ELF-1 (cell line): ENCODE data around the gene SLC1A7.

Experiments
- DNase-seq: peaks from one replicate; pipeline ENCODE4 v3.0.0-alpha.2; 2016; ENCODE audit warnings: low read depth, low spot score

SLC1A7 gene

DNA sequence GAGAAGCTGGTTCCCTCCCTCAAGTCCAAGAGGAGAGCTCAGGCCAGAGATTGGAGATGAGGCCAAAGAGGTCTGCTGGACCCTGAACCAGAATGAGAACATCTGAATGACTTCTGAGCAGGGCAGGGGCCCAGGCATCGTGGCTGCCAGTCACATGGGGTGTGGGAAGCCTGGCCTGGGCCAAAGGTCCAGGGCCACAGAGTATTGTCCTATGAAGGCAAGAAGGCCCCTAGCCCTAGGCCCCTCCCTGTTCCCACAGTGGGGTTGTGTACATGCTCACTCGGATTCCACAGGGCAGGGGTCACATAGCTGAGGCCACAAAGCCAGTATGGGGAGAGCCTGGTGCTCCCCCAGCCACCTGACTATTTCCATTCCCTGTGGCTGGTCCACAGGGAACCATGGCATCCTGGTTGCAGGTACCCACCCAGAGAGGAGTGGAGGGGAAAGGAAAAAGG lies 18.5 kb upstream of the SLC1A7 start:
- no peak for DNase-seq

DNA sequence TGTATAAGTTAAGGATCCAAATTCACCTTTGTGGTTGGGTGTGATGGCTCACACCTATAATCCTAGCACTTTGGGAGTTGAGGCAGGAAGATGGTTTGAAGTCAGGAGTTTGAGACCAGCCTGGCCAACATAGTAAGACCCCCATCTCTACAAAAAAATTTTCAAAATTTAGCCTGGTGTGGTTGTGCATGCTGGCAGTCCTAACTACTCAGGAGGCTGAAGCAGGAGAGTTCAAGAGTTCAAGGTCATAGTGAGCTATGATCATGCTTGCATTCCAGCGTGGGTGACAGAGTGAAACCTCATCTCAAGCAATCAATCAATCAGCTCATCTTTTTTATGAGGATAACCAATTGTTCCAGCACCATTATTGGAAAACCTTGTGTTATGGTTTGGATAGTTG lies 16.5 kb upstream of the SLC1A7 start:
- no peak for DNase-seq

- no peak for DNase-seq
Measured at GRCh38 chr1:53156783-53157182, 14.3 kb upstream of the SLC1A7 start.

DNA sequence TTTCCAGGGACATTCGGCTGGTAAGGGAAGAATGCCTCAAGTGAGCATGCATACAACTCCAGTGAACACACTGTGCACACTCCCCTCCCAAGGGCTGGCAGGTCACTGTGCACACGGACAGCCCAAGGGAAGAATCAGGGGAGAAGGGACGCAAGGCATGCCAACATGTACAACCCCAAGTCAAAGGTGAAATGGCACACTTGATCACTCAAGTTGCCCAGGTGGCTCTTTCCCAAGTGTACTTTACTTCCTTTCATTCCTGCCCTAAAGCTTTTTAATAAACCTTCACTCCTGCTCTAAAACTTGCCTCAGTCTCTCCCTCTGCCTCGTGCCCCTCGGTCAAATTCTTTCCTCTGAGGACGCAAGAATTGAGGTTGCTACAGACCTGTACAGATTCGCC lies 13.5 kb upstream of the SLC1A7 start:
- no peak for DNase-seq

DNA sequence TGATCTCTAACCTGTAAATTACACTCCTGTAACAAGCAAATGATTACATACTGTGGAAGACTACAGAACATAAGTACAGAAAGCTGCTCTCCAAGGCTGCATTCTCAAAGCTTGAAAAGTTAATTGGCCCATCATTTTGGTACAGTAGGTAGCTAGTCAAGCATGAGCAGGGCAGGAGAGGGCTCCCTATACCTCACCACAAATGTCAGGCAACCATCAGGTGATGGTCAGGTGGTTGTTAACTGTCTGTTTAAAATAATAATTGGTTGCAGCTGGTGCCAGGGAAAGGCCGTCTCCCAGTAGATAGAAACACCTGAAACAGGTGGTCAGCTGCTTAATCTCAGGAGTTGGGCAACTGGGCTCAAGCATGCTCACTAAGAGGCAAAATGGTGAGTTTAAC lies 13.1 kb upstream of the SLC1A7 start:
- DNase-seq: no peak

- no peak for DNase-seq
Measured at GRCh38 chr1:53154859-53155438, 12.5 kb upstream of the SLC1A7 start.

- DNase-seq: no peak
Measured at GRCh38 chr1:53153752-53154151, 11.3 kb upstream of the SLC1A7 start.

GRCh38 chr1:53148123-53148522 lies 5.7 kb upstream of the SLC1A7 start:
- DNase-seq: no peak

GRCh38 chr1:53147174-53147573 lies 4.7 kb upstream of the SLC1A7 start:
- no peak for DNase-seq

DNA sequence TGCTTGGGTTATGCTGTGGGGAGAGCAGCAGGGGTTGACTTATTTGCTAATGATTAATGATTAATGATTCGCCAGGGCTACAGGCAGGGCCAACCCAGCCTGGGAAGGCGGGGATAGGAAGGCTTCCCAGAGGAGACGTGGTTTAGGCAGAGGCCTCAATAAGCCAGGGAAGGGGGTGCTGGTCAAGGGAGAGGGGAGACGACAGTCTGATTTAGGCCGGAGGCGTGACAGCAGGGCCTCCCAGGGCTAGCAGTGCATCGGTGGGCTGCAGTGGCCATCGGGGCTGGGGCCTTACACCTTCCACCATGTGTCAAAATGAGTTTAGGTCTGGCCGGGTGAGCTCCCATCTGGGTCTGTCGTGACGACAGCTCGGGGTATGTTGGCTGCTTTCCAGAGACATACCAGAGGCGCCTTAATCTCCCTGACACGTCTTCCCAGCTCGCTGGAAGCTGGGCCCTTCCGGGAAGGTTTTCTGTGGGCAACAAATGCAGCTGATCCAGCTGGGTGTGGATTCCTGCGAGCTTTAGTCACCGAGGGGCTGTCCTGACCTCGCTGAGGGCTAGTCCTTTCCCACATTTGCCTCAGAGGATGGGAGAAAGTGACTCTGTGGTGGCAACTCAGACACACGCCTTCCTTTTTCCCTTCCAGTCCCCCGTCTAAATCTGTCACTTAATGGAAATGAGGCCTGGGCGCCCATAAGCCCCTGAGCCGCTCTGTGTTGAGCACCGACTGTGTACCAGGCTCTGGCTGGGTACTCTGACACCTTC lies 3.7 kb upstream of the SLC1A7 start:
- DNase-seq: peak; percentile 88

DNA sequence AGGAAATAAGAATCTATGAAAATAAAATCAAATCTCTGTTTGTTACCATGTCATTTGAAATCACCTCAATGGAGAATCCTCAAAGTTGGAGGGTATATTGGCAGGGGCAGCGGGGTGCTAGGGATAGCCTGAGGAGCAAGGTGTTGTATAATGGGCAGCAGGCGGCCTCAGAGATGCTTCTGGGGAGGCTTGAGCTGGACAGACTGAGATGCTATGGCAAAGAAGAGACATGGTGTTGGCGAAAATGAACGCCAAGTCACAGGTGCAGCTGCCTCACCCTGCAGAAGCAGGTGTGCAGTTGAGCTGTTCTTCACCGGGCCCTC lies 3.1 kb upstream of the SLC1A7 start:
- no peak for DNase-seq

DNA sequence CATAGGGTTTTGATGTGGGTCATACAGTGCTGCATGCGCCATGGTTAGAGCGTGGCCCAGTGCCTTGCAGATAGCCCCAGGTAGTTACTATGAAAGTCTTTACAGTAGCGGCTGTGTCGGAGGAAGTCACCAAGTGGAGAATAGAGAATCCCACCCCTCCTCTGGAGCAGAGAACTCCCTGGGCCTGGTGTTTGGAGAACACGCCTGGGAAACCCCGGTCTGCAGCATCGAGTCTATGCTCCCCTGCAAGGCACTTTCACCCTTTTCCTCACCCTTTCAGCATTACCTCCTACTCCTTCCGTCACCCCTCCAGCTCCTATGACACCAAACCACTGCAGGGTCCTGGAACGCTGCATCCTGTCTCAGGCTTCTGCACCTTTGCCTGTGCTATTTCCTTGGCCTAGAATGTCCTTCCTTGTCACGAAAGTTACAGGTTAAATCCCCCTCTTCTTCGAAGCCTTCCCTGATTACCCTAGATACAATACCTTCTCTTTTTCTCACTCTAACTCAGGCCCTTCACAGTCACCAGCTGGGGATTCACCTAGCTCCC lies 2.7 kb upstream of the SLC1A7 start:
- DNase-seq: no peak

DNA sequence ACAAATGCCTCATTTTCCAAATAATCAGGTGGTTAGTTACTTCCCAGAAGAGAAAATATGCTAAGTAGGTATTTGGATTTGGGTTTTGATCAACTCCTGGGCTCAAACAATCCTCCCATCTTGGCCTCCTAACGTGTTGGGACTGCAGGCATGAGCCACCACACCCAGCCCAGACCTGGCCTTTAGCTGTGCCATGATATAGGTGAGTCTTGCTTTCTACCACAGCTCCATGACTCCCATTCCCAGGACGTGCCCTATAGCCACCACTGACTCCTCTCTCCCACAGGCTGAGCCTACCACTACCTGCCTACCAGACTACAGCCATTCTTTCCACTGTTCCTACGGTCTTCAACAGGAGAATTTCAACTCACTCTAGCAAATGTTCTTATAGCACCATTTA lies 1.8 kb upstream of the SLC1A7 start:
- DNase-seq: no peak

DNA sequence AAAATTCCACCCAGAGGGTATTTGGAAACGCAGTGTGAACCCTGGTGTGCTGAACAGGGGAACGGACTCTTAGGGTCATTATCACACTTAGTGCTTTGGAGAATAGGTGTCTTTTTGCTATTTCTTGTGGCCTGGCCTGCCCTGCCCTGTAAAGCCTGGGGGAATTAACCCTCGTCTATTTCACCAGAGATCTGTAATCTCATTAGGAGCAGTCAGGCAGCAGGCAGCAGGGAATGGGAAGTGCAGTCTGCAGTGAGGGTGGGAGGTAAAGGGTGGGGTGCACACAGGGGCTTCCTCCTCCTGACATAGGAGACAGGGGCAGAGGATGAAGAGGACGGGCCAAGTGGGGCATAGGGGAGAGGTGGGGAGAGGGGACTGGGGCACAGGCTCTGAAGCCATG lies 1.1 kb upstream of the SLC1A7 start:
- DNase-seq: no peak

GRCh38 chr1:53141487-53142055 lies 867 bp downstream of the SLC1A7 start:
- DNase-seq: no peak

- no peak for DNase-seq
Measured at GRCh38 chr1:53140451-53140850, 2.0 kb downstream of the SLC1A7 start.

DNA sequence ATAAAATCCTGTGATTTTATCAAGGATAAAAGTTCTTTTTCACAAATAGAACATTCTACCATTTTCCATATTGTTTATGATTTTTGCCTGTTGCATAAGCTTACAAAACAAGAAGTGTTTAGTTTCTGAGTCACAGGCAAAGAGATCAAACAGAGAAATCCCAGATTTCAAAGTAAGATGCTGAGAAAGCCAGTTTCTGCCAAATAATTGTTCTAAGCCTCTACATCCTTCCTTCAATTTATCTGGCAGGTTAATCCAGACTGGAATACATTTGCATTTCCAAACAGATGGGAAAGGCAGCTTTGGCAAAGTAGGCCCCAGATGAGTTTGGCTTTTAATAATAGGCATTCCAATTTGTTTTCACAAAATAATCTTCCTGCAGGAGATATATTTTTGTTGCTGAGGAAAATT lies 2.5 kb downstream of the SLC1A7 start:
- no peak for DNase-seq

DNA sequence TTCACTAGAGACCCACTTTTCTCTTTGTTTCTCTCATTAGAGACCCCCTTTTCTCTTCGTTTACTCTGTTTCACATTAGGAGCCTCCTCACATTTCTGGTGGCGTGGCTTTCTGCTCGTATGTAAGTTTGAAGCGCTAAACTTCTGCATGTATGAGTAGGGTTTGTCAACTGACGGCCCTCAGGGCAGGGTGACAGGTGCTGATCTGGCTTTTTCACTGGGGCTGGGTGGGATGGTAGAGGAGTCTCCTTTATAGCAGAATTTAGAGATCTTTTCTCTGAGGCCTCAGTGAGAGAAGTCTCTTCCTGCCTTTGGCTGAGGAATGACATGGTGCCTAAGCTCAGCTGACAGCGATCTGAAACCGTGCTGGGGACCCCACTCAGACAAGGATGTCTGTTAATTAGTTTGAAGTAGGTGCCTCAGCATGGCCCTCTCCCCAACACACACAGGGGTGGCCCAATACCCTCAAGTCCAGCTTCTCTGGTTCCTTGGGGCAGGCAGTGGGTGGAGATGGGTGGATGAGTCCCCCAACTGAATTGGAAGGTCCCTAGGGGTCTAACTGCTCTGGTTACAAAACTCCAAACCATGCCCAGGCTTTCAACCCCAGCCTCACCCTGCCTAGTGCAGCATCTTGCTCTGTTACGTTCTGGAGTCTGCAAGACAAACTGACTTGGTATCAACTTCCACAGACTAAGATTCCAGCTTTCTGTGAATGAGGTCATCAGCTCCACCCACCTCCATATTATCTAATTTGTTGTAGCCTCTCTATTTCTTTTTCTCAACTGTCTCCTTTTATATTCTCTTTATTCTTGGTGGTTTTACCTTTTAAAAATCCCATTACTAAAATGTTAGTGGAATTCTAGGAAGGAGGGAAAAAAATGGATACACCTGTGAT lies 3.2 kb downstream of the SLC1A7 start:
- DNase-seq: no peak

DNA sequence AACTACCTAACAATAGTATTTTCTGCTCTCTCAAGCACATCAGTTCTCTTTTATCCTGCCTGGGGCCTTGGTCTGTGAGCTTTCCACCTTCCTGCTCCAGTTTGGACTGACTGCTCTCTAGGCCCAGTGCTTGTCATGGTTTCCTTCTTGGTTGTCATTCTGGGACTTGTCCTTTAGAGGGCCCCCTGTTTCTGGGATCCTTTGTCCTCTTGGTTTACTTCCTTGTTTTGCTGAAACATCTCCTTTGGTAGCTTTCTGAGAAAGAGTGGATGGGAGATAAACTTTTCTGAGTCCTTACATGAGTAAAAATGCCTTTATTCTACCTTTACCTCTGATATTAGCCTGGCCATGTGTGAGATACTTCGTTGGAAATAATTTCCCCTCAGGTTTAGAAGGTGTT lies 4.7 kb downstream of the SLC1A7 start:
- DNase-seq: no peak

DNA sequence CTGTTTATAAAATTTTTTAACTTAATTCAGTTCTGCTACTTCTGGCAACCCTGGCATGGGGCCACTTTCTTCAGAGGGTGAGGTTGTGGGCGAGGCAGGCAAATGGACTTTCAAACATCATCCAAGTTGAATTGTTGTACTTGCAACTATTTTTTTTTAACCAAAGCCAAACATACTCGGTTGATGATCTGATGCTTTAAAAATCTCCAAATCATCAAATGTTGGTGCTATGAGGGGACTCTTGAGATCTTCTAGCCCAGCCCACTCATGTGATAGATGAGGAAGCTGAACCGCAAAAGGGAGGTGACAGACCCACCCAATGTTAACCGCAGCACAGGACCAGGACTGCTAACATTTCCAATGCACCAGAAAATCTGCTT lies 6.7 kb downstream of the SLC1A7 start:
- no peak for DNase-seq

DNA sequence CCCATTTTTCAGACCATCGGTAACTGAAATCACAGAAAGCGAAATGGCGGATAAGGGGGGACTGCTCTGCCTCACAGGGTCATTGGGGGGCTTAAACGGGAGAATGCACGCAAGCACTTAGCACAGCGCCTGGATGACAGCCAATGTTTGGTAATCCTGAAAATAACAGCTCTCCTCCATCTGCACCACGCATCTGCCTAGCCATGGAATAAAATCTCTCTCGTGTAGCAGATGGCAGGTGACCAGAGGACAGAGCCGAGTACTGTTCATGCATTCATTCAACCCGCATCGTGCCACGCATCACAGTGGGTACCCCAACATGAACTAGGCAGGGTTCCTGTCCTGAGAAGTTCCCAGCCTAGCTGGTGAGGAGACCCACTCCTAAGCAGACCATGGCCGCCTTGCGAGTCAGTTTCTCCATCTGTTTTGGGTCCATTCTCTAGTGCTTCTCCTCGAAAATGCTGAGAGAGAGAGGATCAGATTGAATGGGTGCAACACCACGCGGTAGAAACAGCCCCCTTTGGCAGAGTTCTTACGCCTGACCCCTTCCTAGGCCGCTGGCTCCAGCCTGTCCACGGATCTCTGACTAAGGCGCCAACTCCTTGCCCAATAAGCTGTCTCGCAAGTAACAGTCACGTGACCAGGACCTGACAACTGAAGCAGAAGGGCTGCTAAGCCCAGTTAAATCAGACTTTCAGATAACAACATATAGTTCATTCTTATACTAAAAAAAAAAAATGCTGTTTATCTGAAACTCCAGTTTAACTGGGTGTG lies 7.3 kb downstream of the SLC1A7 start:
- no peak for DNase-seq
